ENCODE results near the gene RASD2.

The RASD2 gene

DNA sequence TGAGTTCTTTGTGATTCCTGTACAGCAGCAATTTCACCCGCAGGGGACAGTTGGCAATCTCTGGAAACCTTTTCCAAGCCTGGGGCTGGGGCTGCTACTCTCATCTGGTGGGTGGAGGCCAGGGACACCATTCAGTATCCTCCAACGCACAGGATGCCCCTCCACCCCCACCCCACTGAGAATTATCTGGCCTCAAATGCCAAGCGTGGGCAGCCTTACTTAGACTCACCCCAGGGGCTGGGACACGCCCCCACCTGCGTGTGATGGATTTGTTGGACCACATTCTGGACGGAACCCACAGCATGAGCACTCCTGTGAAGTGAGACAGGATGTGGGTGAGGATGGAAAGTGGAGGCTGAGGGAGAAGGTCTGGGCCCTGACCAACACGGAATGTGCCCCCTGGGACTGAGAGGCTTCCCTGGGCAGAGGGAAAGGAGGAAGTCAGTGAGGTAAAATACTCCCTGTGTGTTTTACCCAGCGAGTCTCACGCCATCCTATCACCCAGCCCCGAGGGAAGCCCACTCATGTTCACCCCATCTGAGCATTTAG is 13.7 kb downstream of the RASD2 start:
- no peak for DNase-seq (ENCODE audit: low read depth, low spot score)
- no peak overlapping the region for H3K4me3 ChIP-seq (ENCODE audit: low read depth, low read length)
- TF ChIP-seq, protein P1, sequence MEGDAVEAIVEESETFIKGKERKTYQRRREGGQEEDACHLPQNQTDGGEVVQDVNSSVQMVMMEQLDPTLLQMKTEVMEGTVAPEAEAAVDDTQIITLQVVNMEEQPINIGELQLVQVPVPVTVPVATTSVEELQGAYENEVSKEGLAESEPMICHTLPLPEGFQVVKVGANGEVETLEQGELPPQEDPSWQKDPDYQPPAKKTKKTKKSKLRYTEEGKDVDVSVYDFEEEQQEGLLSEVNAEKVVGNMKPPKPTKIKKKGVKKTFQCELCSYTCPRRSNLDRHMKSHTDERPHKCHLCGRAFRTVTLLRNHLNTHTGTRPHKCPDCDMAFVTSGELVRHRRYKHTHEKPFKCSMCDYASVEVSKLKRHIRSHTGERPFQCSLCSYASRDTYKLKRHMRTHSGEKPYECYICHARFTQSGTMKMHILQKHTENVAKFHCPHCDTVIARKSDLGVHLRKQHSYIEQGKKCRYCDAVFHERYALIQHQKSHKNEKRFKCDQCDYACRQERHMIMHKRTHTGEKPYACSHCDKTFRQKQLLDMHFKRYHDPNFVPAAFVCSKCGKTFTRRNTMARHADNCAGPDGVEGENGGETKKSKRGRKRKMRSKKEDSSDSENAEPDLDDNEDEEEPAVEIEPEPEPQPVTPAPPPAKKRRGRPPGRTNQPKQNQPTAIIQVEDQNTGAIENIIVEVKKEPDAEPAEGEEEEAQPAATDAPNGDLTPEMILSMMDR (IDR thresholded peaks at IDR 0.05; ENCODE audit: insufficient read depth, low read length, missing control alignments): no peak
- ChIA-PET CTCF (interaction anchor here (0.7 kb wide), 1 partner anchor 123 kb away, joined by 3 read pairs; no protein-coding TSS in a partner anchor), POLR2A (no interaction called here)

DNA sequence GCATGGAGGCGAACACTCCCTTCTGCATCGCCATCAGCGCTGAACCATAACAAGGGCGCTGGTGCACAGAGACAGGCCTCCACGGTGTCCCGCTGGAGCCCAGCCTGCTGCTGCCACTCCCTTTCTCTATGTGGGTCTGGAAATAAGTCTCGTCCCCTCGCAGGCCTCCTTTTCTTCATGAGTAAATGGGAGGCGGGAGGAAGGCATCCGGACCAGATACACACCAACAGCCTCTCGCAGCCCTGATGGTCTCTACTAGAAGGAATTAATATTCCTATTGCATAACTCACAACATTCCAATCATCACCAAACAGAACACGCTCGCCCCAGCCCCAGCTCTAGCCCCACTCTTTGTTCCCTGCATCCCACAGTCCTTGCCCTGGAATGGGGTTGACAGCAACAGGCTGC is 14.9 kb downstream of the RASD2 start:
- ChIA-PET POLR2A (no interaction called here), CTCF (no interaction called here)
- TF ChIP-seq, protein P1 (IDR thresholded peaks at IDR 0.05; ENCODE audit: insufficient read depth, low read length, missing control alignments): no peak
- peak; percentile 21 for DNase-seq (ENCODE audit: low read depth, low spot score)
- H3K4me3 ChIP-seq (ENCODE audit: low read depth, low read length): no peak overlapping the region

DNA sequence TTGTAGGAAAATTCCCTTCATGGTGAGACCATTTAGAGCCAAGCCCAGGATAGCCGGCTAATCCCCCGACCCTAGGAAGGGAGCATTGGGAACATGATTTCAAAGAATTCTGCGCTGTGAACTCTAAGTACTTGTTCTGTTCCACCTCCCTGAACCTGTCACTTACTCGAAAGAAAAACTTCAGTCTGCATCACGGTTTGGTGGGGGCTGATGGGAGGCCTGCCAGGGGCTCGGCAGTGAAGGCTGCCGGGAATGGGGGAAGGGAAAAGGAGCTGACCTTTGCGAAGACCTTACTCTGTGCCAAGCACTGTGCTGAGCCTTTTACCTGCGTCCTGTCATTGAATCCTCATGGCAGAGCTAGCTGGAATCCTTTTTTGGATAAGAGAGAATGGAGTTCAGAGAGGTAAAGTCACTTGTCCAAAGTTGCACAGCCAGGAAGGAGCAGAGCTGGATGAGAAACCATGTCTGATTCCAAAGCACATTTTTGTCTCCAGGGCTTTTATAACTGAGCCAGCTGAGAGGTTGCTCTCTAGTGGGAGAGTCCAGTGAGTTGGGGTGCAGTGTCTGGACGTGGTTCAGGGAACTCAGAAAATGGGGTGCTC is 15.4 kb downstream of the RASD2 start:
- no peak for DNase-seq (ENCODE audit: low read depth, low spot score)
- POLR2A ChIA-PET: no interaction called here
- CTCF ChIA-PET: interaction anchor here (1.0 to 2.5 kb wide), 3 partner anchors 11 to 32 kb away, joined by 3 to 7 read pairs (median 3); no protein-coding TSS in a partner anchor
- TF ChIP-seq, protein P1 (IDR thresholded peaks at IDR 0.05; ENCODE audit: insufficient read depth, low read length, missing control alignments): no peak
- no peak overlapping the region for H3K4me3 ChIP-seq (ENCODE audit: low read depth, low read length)

DNA sequence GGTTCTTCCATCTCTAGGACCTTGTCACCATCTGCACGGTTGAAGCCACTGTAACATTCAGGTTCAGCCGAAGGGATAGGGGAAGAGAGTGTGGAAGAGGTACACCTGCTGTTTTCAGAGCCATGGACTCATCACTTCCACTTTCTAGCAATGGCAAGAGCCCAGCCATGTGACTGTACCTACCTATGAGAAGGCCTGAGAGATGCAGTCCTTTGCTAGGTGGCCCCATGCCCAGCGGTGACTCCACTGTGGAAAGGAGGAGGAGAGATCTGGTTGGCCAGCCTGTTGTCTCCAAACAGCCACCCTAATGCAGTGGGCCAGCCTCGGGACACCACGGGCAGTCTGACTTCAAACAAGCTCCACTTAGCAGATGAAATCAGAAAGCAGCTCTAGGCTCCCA is 16.0 kb downstream of the RASD2 start:
- CTCF ChIA-PET: interaction anchor here (1.0 to 2.5 kb wide), 3 partner anchors 11 to 31 kb away, joined by 3 to 7 read pairs (median 3); no protein-coding TSS in a partner anchor
- no peak overlapping the region for H3K4me3 ChIP-seq (ENCODE audit: low read depth, low read length)
- POLR2A ChIA-PET: no interaction called here
- DNase-seq (ENCODE audit: low read depth, low spot score): no peak
- TF ChIP-seq, protein P1 (IDR thresholded peaks at IDR 0.05; ENCODE audit: insufficient read depth, low read length, missing control alignments): no peak

DNA sequence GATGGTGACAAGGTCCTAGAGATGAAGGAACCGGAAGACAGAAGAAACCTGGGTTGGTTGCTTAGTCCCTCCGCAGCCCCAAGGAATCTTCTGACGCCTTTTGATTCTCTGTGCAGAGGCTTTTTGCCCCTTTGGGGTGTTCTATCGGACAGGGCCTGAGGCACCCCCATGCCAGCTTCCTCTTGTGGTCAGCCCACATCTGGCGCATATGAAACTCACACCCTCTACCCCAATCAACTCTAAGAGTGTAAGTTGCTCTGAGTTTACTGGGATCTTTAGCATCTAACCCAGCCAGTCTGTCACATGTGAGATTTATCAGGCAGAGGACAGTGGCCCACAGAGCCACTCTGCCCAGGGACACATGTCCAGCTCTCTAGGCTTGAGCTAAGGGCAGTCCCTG is 17.4 kb downstream of the RASD2 start:
- TF ChIP-seq, protein P1 (IDR thresholded peaks at IDR 0.05; ENCODE audit: insufficient read depth, low read length, missing control alignments): no peak
- no peak for DNase-seq (ENCODE audit: low read depth, low spot score)
- CTCF ChIA-PET: interaction anchor here (1.9 to 2.5 kb wide), 2 partner anchors 12 to 22 kb away, joined by 4 to 7 read pairs; no protein-coding TSS in a partner anchor
- no peak overlapping the region for H3K4me3 ChIP-seq (ENCODE audit: low read depth, low read length)
- POLR2A ChIA-PET: no interaction called here

DNA sequence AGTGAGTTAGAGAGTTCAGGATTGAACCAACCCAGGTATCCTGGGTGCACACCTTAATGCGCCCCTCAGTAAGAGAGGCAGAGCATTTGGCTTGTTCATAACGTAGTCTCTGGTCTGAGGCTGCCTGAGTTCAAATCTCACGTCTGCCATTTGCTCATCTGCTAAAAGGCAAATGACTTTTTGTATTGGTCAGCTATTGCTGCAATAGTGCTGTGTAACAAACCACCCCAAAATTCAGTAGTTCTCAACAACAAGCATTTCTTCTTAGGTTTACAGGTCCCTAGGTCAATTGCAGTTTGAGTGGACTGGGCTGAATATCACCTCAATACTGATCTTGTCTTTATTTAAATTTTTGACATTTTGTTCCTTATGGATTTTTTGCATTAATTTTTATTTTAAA is 18.1 kb downstream of the RASD2 start:
- ChIA-PET CTCF (interaction anchor here (1.9 kb wide), 1 partner anchor 11 kb away, joined by 4 read pairs; no protein-coding TSS in a partner anchor), POLR2A (no interaction called here)
- no peak for DNase-seq (ENCODE audit: low read depth, low spot score)
- TF ChIP-seq, protein P1 (IDR thresholded peaks at IDR 0.05; ENCODE audit: insufficient read depth, low read length, missing control alignments): no peak
- no peak overlapping the region for H3K4me3 ChIP-seq (ENCODE audit: low read depth, low read length)

Measured in AG04449 (cell line).